HG03039 (cell line): Measurements from ENCODE around the gene HRC.

ENCODE experiments used
- ATAC-seq: cut with Tn5 transposase; IDR thresholded peaks from one replicate; pipeline ENCODE4 v1.9.1; 2021; ENCODE audit warnings: mild to moderate bottlenecking, moderate library complexity; ENCODE audit not compliant: unreplicated experiment

The HRC gene

GRCh38 chr19:49117677-49118564 lies 37.3 kb downstream of the HRC start:
- no peak for ATAC-seq

- no peak for ATAC-seq
Measured at GRCh38 chr19:49116544-49116943, 38.7 kb downstream of the HRC start.

GRCh38 chr19:49114630-49115363 lies 40.4 kb downstream of the HRC start:
- no peak for ATAC-seq

- ATAC-seq = no peak
Measured at GRCh38 chr19:49113762-49114629, 41.2 kb downstream of the HRC start, which contains the start of gene LIN7B. Gene LIN7B, plus strand, starts transcription at chr19:49114370. Its CDS starts 35 bp downstream, at chr19:49114405.

GRCh38 chr19:49111218-49111998 lies 43.8 kb downstream of the HRC start:
- ATAC-seq = no peak

GRCh38 chr19:49110567-49110966 lies 44.6 kb downstream of the HRC start:
- ATAC-seq = no peak

- ATAC-seq = no peak
Measured at GRCh38 chr19:49109569-49110233, 45.5 kb downstream of the HRC start.

GRCh38 chr19:49109051-49109450 lies 46.1 kb downstream of the HRC start:
- ATAC-seq = no peak

GRCh38 chr19:49107625-49108459 lies 47.4 kb downstream of the HRC start:
- no peak for ATAC-seq

- no peak for ATAC-seq
Measured at GRCh38 chr19:49106648-49107135, 48.5 kb downstream of the HRC start.

- no peak for ATAC-seq
Measured at GRCh38 chr19:49104229-49104864, 50.8 kb downstream of the HRC start.

GRCh38 chr19:49103331-49104085 lies 51.7 kb downstream of the HRC start:
- no peak for ATAC-seq

GRCh38 chr19:49102303-49102702 lies 52.9 kb downstream of the HRC start:
- no peak for ATAC-seq
